PFSK-1 (cell line): ENCODE results near the gene SCGB1C2.

Source experiments
- FOXP2 ChIP-seq: optimal IDR thresholded peaks from 2 replicates; pipeline ENCODE3; 2011; ENCODE audit warnings: borderline replicate concordance, control low read depth, inconsistent platforms; ENCODE audit not compliant: insufficient read depth; ENCODE audit errors: extremely low read length, extremely low read depth
- POLR2AphosphoS5 ChIP-seq: IDR thresholded peaks from 2 replicates; pipeline ENCODE4 v1.6.1; 2012; ENCODE audit warnings: low read depth, mild to moderate bottlenecking, control low read depth, low read length, moderate library complexity
- SIN3A ChIP-seq: IDR thresholded peaks from 2 replicates; pipeline ENCODE4 v1.6.1; 2012; ENCODE audit warnings: mild to moderate bottlenecking, low read length, moderate library complexity, borderline replicate concordance; ENCODE audit not compliant: insufficient read depth
- TAF1 ChIP-seq: IDR thresholded peaks from 2 replicates; pipeline ENCODE4 v1.6.1; 2012; ENCODE audit warnings: low read length, control low read depth, borderline replicate concordance; ENCODE audit not compliant: insufficient read depth
- TF ChIP-seq, protein P1 (sequence below), 2 experiments: IDR thresholded peaks; 2 replicates each; pipeline versions ENCODE4 v1.6.1 to v1.8.0; 2011 to 2012; ENCODE audit warnings: low read depth in 2 of 2, low read length in 2 of 2, control low read depth in 1 of 2, inconsistent platforms in 1 of 2, mild to moderate bottlenecking in 1 of 2, moderate library complexity in 1 of 2; ENCODE audit not compliant: insufficient read depth in 1 of 2

SCGB1C2 gene

GRCh38 chr17:149231-149630, 11.9 kb downstream of the SCGB1C2 start:
- no peak for TF ChIP-seq SIN3A
- TF ChIP-seq, protein P1, sequence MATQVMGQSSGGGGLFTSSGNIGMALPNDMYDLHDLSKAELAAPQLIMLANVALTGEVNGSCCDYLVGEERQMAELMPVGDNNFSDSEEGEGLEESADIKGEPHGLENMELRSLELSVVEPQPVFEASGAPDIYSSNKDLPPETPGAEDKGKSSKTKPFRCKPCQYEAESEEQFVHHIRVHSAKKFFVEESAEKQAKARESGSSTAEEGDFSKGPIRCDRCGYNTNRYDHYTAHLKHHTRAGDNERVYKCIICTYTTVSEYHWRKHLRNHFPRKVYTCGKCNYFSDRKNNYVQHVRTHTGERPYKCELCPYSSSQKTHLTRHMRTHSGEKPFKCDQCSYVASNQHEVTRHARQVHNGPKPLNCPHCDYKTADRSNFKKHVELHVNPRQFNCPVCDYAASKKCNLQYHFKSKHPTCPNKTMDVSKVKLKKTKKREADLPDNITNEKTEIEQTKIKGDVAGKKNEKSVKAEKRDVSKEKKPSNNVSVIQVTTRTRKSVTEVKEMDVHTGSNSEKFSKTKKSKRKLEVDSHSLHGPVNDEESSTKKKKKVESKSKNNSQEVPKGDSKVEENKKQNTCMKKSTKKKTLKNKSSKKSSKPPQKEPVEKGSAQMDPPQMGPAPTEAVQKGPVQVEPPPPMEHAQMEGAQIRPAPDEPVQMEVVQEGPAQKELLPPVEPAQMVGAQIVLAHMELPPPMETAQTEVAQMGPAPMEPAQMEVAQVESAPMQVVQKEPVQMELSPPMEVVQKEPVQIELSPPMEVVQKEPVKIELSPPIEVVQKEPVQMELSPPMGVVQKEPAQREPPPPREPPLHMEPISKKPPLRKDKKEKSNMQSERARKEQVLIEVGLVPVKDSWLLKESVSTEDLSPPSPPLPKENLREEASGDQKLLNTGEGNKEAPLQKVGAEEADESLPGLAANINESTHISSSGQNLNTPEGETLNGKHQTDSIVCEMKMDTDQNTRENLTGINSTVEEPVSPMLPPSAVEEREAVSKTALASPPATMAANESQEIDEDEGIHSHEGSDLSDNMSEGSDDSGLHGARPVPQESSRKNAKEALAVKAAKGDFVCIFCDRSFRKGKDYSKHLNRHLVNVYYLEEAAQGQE (IDR thresholded peaks at IDR 0.05; ENCODE audit: insufficient read depth in 1 of 2, low read depth in 2 of 2, low read length in 2 of 2): no peak
- no peak for TF ChIP-seq POLR2AphosphoS5
- TF ChIP-seq FOXP2: no peak
- no peak for TF ChIP-seq TAF1

- no peak for TF ChIP-seq SIN3A
- no peak for TF ChIP-seq FOXP2
Measured at GRCh38 chr17:149897-150584, 12.7 kb downstream of the SCGB1C2 start.

DNA sequence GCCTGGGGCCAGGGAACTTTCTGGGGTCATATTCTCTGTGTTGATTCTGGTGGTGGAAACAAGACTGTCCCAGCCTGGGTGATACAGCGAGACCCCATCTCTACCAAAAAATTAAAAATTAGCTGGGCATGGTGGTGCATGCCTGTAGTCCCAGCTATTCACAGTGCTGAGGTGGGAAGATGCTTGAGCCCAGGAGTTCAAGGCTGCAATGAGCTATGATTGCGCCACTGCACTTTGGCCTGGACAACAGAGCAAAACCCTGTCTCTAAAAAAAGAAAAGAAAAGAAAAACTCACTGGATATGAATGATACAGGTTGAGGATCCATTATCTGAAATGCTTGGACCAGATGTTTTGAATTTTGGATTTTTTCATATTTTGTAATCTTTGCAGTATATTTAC, 13.6 kb downstream of the SCGB1C2 start:
- TF ChIP-seq TAF1: no peak
- TF ChIP-seq POLR2AphosphoS5: no peak
- TF ChIP-seq FOXP2: no peak
- TF ChIP-seq, protein P1 (IDR thresholded peaks at IDR 0.05; ENCODE audit: insufficient read depth in 1 of 2, low read depth in 2 of 2, low read length in 2 of 2): no peak
- TF ChIP-seq SIN3A: no peak

DNA sequence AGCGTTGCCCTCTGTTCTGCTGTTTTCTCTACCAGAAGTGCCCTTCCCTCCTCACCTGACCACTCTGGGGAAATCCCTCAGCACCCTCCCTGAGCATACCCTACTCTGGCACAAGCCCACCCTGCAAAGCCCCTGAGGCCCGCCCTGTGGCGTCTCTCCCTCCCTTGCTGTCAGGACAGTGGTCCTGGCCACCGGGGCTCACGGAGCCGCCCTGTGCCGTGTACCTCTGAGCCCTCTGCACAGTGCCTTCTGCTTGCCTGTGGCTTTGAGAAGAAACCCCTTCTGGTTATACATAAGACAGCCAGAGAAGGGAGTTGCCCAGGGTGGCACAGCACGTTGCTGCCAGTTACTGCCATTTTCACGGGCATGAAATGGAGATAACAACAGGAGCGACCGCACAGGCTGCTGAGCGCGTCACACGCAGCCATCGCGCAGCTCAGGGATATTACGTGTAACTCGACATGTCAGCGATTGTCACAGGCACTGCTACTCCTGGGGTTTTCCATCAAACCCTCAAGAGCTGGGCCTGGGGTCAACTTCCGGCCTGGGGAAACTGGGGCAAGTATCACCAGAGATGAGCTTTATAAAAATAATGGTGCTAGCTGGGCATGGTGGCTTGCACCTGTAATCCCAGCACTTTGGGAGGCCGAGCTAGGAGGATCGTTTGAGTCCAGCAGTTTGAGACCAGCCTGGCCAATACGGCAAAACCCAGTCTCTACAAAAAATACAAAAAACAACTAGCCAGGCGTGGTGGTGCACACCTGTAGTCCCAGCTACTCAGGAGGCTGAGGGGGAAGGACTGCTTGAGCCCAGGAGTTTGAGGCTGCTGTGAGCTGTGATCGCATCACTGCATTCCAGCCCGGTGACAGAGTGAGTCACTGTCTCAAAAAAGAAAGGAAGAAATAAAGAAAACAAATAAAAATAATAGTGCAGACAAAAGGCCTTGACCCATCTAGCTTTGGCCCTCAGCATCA, 14.8 kb downstream of the SCGB1C2 start:
- TF ChIP-seq SIN3A (no peak), FOXP2 (no peak), POLR2AphosphoS5 (no peak)

DNA sequence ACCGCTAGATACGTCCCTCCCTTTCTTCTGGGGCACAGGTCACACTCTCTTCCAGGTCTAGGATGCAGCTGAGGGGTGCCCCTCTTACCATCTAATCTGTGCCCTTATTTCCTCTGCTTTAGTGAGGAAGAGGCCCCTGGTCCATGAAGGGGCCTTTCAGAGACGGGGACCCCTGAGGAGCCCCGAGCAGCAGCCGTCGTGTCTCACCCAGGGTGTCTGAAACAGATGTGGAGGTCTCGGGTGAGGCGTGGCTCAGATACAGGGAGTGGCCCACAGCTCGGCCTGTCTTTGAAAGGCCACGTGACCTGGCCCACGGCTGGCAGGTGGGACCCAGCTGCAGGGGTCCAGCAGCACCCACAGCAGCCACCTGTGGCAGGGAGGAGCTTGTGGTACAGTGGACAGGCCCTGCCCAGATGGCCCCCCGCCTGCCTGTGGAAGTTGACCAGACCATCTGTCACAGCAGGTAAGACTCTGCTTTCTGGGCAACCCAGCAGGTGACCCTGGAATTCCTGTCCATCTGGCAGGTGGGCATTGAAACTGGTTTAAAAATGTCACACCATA, 15.6 kb downstream of the SCGB1C2 start:
- TF ChIP-seq POLR2AphosphoS5 (no peak), FOXP2 (no peak), SIN3A (no peak), TAF1 (no peak)
- TF ChIP-seq, protein P1 (IDR thresholded peaks at IDR 0.05; ENCODE audit: insufficient read depth in 1 of 2, low read depth in 2 of 2, low read length in 2 of 2): no peak
